Measurements from ENCODE around the gene CDH13. TPM values are rescaled to one million over a fixed set of nuclear protein-coding genes. Genes with fewer than 3 reads are reported as not detected.

CDH13 gene
- total and polyA plus RNA-seq, 2 experiments from 2014 or later, result 1.6 to 4.4 TPM

- no peak for TF ChIP-seq ZNF462 (CRISPR knock-in tag; IDR thresholded peaks at IDR 0.05)
- no peak for TF ChIP-seq EZH2 (IDR thresholded peaks at IDR 0.05; ENCODE audit: low read depth, unreplicated experiment)
- TF ChIP-seq POLR2AphosphoS5 (IDR thresholded peaks at IDR 0.05; ENCODE audit: low read depth), result no peak
Measured at GRCh38 chr16:83374979-83375378, 748.2 kb downstream of the CDH13 start (continued).

DNA sequence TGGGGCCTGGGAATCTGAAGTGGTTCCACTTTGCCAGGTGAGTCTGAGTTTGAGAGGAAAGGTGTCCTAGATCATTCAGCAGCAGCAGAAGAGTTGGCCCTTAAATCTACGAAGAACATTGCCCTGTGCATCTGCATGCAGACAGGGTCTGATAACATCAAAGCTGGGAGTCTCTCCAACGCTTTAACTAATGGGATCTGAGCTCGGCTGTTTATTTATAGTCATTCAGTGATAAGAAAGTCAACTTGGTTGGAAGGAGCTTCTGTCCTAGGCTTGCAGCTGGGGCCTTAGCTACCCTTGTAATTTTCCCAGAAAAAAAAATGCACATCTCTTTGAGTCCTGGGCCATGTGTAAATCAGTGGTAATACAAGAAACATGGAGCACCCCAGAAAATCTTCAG is 763.0 kb downstream of the CDH13 start:
- H4K20me1 ChIP-seq (replicated peaks; ENCODE audit: insufficient read depth), result no peaks in the 10 kb centered on the region
- ATAC-seq (no peak), DNase-seq (ENCODE audit: low spot score) (no peak)
- H3K4me1 ChIP-seq (ENCODE audit: insufficient read depth), result no peaks in the 10 kb centered on the region
- no peaks in the 10 kb centered on the region for H3K9me2 ChIP-seq (ENCODE audit: insufficient read depth)
- no peaks in the 10 kb centered on the region for H3K27me3 ChIP-seq (ENCODE audit: insufficient read depth)
- no peak overlapping the region for H3K4me3 Mint-ChIP-seq
- H3K27ac Mint-ChIP-seq, result no peak overlapping the region
- H3K4me1 Mint-ChIP-seq, result no peaks in the 10 kb centered on the region
- no peaks in the 10 kb centered on the region for H3K36me3 Mint-ChIP-seq (ENCODE audit: low read depth)
- peaks cover 9% of the 10 kb centered on the region for H3K9me3 Mint-ChIP-seq
- no peaks in the 10 kb centered on the region for H3K27me3 Mint-ChIP-seq (ENCODE audit: insufficient read depth, low read depth, poor library complexity)
- H3K79me2 ChIP-seq (replicated peaks; ENCODE audit: insufficient read depth), result no peaks in the 10 kb centered on the region
- H3K27ac ChIP-seq (ENCODE audit: low read depth), result no peak overlapping the region
- H2AFZ ChIP-seq, result no peak overlapping the region
- no peak for TF ChIP-seq ZNF331 (CRISPR knock-in tag; IDR thresholded peaks at IDR 0.05; ENCODE audit: low read depth)
- H3K36me3 ChIP-seq (ENCODE audit: insufficient read depth), result no peaks in the 10 kb centered on the region
- no peak overlapping the region for H3K4me3 ChIP-seq
- H3F3A ChIP-seq (replicated peaks; ENCODE audit: low read depth), result no peaks in the 10 kb centered on the region
- no peak overlapping the region for H3K4me2 ChIP-seq

- peaks cover under 1% of the 10 kb centered on the region; the same call in 1 of the 3 replicates for H3K36me3 Mint-ChIP-seq (ENCODE audit: low read depth)
- Histone ChIP-seq H3F3A (replicated peaks; ENCODE audit: low read depth) (no peaks in the 10 kb centered on the region), H3K27ac (ENCODE audit: low read depth) (no peak overlapping the region), H3K4me1 (ENCODE audit: insufficient read depth) (no peaks in the 10 kb centered on the region), H3K4me2 (no peak overlapping the region), H4K20me1 (replicated peaks; ENCODE audit: insufficient read depth) (no peaks in the 10 kb centered on the region), H3K9me2 (ENCODE audit: insufficient read depth) (no peaks in the 10 kb centered on the region), H3K27me3 (ENCODE audit: insufficient read depth) (no peaks in the 10 kb centered on the region), H3K36me3 (ENCODE audit: insufficient read depth) (no peaks in the 10 kb centered on the region), H2AFZ (no peak overlapping the region), H3K4me3 (no peak overlapping the region), H3K79me2 (replicated peaks; ENCODE audit: insufficient read depth) (no peaks in the 10 kb centered on the region)
- H3K27ac Mint-ChIP-seq, result no peak overlapping the region; the same call in 1 of the 2 replicates
- no peaks in the 10 kb centered on the region for H3K27me3 Mint-ChIP-seq (ENCODE audit: insufficient read depth, low read depth, poor library complexity)
- DNase-seq (ENCODE audit: low spot score) (no peak), ATAC-seq (no peak)
- H3K9me3 Mint-ChIP-seq, result peaks cover 9% of the 10 kb centered on the region
- TF ChIP-seq EZH2 (IDR thresholded peaks at IDR 0.05; ENCODE audit: low read depth, unreplicated experiment), result no peak
- no peak overlapping the region for H3K4me3 Mint-ChIP-seq
- no peaks in the 10 kb centered on the region for H3K4me1 Mint-ChIP-seq
Measured at GRCh38 chr16:83390759-83391158, 764.0 kb downstream of the CDH13 start.

All from GM23338 (cell line).